ENCODE data around the gene FIGNL2.

The FIGNL2 gene, protein sequence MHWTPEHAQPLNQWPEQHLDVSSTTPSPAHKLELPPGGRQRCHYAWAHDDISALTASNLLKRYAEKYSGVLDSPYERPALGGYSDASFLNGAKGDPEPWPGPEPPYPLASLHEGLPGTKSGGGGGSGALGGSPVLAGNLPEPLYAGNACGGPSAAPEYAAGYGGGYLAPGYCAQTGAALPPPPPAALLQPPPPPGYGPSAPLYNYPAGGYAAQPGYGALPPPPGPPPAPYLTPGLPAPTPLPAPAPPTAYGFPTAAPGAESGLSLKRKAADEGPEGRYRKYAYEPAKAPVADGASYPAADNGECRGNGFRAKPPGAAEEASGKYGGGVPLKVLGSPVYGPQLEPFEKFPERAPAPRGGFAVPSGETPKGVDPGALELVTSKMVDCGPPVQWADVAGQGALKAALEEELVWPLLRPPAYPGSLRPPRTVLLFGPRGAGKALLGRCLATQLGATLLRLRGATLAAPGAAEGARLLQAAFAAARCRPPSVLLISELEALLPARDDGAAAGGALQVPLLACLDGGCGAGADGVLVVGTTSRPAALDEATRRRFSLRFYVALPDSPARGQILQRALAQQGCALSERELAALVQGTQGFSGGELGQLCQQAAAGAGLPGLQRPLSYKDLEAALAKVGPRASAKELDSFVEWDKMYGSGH

DNA sequence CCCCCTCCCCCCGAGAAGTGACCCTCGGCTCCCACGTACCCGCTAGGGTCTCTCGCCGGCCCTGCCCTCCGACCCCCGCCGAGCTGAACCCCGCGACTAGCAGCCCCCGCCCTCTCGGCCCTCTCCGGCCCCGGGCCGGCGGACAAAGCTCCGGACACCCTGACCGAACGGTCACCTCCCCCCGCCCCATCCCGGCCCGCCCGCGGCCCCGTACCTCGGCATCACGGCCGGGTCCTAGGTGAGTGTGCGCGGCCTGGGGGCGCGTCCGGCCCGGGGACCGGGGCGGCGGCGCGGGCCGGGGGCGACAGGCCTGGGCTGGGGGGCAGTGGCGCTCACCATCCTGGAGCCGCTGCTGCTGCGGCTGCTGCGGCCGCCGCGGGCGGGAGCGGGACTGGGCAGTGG lies at the start of gene FIGNL2:
FIGNL2 (minus strand) TSS at position 393 of the 402 bp plus-strand sequence. CDS start 26,305 bp downstream, outside the sequence.
- TF ChIP-seq, protein P1, sequence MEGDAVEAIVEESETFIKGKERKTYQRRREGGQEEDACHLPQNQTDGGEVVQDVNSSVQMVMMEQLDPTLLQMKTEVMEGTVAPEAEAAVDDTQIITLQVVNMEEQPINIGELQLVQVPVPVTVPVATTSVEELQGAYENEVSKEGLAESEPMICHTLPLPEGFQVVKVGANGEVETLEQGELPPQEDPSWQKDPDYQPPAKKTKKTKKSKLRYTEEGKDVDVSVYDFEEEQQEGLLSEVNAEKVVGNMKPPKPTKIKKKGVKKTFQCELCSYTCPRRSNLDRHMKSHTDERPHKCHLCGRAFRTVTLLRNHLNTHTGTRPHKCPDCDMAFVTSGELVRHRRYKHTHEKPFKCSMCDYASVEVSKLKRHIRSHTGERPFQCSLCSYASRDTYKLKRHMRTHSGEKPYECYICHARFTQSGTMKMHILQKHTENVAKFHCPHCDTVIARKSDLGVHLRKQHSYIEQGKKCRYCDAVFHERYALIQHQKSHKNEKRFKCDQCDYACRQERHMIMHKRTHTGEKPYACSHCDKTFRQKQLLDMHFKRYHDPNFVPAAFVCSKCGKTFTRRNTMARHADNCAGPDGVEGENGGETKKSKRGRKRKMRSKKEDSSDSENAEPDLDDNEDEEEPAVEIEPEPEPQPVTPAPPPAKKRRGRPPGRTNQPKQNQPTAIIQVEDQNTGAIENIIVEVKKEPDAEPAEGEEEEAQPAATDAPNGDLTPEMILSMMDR (IDR thresholded peaks at IDR 0.05; ENCODE audit: low read depth, low read length, missing control alignments): no peak
- DNase-seq (ENCODE audit: low read depth): no peak
- H3K4me3 ChIP-seq (ENCODE audit: low read depth, low read length): no peak within 1 kb of the TSS

DNA sequence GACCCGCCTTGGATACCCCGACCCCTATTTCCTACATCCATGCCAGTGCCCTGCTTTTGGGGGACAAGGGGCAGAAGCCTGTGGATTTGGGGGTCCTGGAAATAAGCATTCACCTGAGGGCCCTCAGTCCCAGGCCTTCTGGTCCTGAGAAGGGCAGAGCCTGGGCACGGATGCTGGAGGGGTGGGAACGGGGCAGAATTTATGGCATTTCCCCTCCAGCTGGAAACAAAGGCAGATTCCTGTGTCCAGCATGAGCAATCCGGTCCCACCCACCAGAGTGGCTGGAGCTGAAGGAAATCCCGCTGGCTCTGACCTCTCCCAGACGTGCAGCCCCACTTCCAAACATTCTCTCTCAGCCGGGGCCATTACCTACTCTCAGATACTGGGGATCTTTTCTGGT lies 48.7 kb upstream of the FIGNL2 start:
- no peak for DNase-seq (ENCODE audit: low read depth)
- no peak overlapping the region for H3K4me3 ChIP-seq (ENCODE audit: low read depth, low read length)
- TF ChIP-seq, protein P1 (IDR thresholded peaks at IDR 0.05; ENCODE audit: low read depth, low read length, missing control alignments): no peak

DNA sequence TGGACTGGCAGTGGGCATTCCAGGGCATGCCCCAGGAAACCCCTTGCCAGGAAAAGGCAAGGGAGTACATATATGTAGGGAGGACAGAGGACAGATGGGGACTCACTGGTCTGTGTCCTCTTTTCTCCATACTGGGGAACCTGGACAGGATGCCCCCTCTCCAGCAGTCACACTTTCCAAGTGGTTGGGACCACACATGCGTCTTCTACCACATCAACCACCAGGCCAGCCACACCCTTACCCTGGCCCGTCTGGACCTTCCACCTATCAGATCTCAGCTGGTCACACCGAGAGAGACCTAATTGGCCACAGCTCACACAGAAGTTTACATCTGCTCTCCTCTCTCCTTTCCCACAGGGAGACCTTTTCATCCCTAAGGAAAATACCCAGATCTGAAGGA lies 47.7 kb upstream of the FIGNL2 start:
- H3K4me3 ChIP-seq (ENCODE audit: low read depth, low read length): no peak overlapping the region
- no peak for DNase-seq (ENCODE audit: low read depth)
- TF ChIP-seq, protein P1 (IDR thresholded peaks at IDR 0.05; ENCODE audit: low read depth, low read length, missing control alignments): no peak

DNA sequence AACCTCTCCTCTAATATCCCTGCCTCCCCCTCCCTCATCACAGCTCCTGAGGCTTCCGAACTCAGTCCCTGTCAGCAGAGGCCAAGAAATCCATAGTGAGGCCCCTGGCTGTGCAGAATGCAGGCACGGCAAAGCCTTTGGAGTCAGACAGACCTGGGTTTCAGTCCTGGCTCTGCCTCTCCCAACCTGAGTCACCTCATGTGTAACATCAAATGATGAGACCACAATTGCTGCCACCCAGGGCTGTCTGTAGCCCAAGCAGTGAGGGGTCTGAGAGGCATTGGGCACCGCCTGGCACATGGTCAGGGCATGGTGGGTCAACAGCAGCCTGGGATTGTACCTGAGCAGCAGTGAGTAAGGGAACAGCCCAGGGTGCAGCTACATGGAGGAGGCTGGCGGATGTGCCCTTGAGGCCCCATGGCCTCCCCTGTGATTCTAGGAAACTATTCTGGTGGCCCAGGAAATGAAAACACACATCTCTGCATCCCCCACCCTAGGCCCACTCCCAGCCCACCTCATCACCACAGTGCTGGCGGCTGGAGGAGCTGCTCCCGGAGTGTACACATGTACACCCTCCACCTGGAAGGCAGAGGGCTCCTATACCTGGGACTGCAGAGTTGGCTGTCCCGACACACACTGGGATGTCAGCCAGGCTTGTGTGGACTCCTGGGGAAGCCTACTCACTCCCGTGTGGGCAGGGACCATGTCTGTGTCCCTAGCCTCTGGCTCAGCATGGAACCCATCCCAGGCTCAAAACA lies 47.0 kb upstream of the FIGNL2 start:
- TF ChIP-seq, protein P1 (IDR thresholded peaks at IDR 0.05; ENCODE audit: low read depth, low read length, missing control alignments): no peak
- H3K4me3 ChIP-seq (ENCODE audit: low read depth, low read length): no peak overlapping the region
- no peak for DNase-seq (ENCODE audit: low read depth)

DNA sequence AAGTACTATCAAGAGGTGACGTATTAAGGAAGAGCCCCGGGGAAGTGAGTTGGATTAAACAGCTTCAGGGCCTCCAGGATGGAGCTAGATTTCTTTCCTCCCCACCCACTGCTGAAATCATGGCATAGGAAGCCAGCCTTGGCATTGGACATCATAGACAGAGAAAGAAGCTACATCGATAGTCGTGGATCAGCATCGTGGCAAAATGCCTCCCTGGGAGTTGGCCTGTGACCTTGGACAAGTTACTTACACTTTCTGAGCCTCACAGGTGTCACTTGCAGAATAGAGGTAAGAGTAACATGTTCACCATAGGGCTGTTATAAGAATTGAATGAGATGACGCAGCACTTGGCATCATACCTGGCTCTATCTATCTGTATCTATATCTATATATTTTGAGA lies 45.3 kb upstream of the FIGNL2 start:
- DNase-seq (ENCODE audit: low read depth): no peak
- TF ChIP-seq, protein P1 (IDR thresholded peaks at IDR 0.05; ENCODE audit: low read depth, low read length, missing control alignments): no peak
- no peak overlapping the region for H3K4me3 ChIP-seq (ENCODE audit: low read depth, low read length)

DNA sequence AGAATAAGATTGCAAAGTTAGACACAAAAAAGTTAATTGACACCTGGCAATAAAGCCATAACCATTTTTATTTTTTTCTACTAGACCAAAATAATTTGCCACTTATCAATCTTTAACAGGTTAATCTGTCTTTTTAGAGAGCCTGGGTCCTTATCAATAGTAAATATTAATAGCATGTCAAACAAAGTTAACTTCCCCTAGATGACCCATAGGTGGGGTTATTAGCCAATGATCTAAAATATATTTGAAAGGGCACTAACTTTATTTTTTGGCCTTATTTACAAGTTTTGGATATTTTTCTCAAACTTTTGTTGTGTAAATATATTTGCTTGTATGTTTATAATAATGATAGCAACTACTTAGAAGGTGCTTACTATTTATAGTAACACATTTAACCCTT lies 43.3 kb upstream of the FIGNL2 start:
- H3K4me3 ChIP-seq (ENCODE audit: low read depth, low read length): no peak overlapping the region
- TF ChIP-seq, protein P1 (IDR thresholded peaks at IDR 0.05; ENCODE audit: low read depth, low read length, missing control alignments): no peak
- DNase-seq (ENCODE audit: low read depth): no peak

All from GM12864 (cell line).